Osteocyte (in vitro differentiated cells): ENCODE data around the gene CNNM4. TPM values are rescaled to one million over a fixed set of nuclear protein-coding genes. Genes with fewer than 3 reads are reported as not detected.
A peak's percentile ranks its signal among the peaks of the same experiment; 100 is the strongest.

Experiments used
- DNase-seq: peaks from one replicate; pipeline ENCODE4 v3.0.0; 2021; ENCODE audit warnings: mixed read lengths; ENCODE audit not compliant: unreplicated experiment; ENCODE audit errors: extremely low spot score
- H3K27ac Mint-ChIP-seq: one replicate; pipeline ENCODE4 v1.8.0; 2021; ENCODE audit warnings: mild to moderate bottlenecking, mixed read lengths; ENCODE audit not compliant: unreplicated experiment
- H3K27me3 Mint-ChIP-seq: one replicate; pipeline ENCODE4 v1.8.0; 2021; ENCODE audit warnings: mixed read lengths; ENCODE audit not compliant: unreplicated experiment
- H3K36me3 Mint-ChIP-seq: one replicate; pipeline ENCODE4 v1.8.0; 2021; ENCODE audit warnings: mixed read lengths; ENCODE audit not compliant: unreplicated experiment
- H3K4me1 Mint-ChIP-seq: one replicate; pipeline ENCODE4 v1.8.0; 2021; ENCODE audit warnings: mixed read lengths; ENCODE audit not compliant: unreplicated experiment
- H3K4me3 Mint-ChIP-seq: one replicate; pipeline ENCODE4 v1.8.0; 2021; ENCODE audit warnings: mild to moderate bottlenecking, moderate library complexity, mixed read lengths; ENCODE audit not compliant: unreplicated experiment
- H3K9me3 Mint-ChIP-seq: one replicate; pipeline ENCODE4 v1.8.0; 2021; ENCODE audit warnings: mixed read lengths; ENCODE audit not compliant: unreplicated experiment
- long read RNA-seq: library from polyadenylated mRNA; unstranded; transcript quantifications from one replicate; pipeline ENCODE4 v2.0.0, GENCODE V29; 2021
- total RNA-seq: library from RNA; stranded (reverse); gene quantifications from 2 replicates; pipeline ENCODE4 v1.2.1, GENCODE V29; 2021
- TF ChIP-seq, protein P1 (sequence below): fragments of 200-600 bp; sonication (generic); IDR thresholded peaks from 2 replicates; pipeline ENCODE4 v1.5.0; 2021; ENCODE audit warnings: antibody characterized with exemption, mild to moderate bottlenecking, moderate library complexity

Gene CNNM4
- total RNA-seq = 7.6 and 8.0 TPM in 2 replicates
- long read RNA-seq, partial matches to known transcripts = 1 of 3 reads
- long read RNA-seq, other reads (novel, unspliced or antisense) = 2 of 3 reads

DNA sequence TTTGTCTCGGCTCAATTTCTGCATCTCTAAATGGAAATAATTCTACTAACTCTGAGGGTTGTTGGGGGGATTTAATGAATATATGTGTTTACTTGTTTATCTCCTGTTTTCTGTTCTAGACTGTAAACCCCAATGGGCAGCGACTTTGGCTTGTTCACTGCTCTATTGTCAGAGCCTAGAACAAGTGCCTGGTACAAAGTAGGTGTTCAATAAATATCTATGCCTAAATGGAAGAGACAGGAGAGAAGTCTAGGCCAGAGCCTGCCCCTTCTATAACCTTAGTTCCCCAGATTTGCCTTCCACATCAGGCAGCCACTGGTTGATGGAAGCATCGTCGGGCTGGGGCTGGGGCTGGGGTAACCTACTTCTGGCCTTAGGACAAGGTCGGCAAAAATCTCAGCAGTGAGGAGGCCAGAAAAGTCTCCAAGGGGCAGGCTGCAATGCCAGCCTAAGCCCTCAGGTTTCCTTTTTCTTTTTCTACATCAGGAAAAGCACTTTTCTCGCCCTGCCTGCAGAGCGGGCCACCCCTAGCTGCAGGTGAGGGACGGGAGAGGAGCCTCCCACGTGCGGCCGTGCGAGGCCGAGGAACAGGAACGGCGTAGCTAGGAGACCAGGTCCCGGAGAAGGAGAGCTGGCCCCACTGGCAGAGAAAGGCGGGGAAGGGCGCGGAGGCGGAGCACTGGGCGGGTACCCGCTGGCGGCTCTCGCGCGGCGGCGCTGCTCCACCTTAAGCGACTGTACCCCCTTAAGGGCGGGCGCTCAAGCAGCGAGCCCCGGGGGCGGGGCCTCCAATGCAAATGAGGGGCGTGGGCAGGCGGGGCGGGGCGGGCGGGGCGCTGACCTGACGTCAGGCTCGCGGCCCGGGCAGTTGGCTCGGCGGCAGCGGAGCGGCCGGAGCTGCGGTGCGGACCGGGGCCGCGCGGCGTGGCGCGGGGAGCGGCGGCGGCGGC, at the start of gene CNNM4:
TSS of gene CNNM4 (plus strand) at position 867 of the 950 bp plus-strand sequence. CDS start 98 bp downstream, outside the sequence.
- H3K36me3 Mint-ChIP-seq = no peaks in the 10 kb centered on the region
- TF ChIP-seq, protein P1, sequence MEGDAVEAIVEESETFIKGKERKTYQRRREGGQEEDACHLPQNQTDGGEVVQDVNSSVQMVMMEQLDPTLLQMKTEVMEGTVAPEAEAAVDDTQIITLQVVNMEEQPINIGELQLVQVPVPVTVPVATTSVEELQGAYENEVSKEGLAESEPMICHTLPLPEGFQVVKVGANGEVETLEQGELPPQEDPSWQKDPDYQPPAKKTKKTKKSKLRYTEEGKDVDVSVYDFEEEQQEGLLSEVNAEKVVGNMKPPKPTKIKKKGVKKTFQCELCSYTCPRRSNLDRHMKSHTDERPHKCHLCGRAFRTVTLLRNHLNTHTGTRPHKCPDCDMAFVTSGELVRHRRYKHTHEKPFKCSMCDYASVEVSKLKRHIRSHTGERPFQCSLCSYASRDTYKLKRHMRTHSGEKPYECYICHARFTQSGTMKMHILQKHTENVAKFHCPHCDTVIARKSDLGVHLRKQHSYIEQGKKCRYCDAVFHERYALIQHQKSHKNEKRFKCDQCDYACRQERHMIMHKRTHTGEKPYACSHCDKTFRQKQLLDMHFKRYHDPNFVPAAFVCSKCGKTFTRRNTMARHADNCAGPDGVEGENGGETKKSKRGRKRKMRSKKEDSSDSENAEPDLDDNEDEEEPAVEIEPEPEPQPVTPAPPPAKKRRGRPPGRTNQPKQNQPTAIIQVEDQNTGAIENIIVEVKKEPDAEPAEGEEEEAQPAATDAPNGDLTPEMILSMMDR = no peak

DNA sequence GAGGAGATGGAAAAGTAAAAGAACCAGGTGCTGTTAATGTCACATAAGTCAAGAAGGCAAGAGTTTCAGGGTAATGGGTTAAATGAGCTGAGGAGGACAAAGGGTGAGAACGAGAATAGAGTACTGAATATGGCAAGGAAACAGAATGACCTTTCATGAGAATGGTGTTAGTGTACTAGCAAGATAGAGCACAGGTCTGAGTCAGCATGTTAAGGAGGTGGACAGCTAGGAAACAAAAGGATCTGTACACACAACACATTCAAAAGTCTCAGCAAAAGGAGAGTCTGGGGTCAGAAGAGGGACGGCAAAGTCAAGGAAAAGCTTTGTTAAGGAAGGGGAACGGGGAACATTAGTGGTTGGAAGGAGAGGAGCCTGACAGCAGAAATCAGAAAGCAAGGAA, 49.7 kb upstream of the CNNM4 start:
- H3K36me3 Mint-ChIP-seq = peaks cover 56% of the 10 kb centered on the region
- DNase-seq = no peak
- no peak overlapping the region for H3K4me3 Mint-ChIP-seq
- no peaks in the 10 kb centered on the region for H3K27me3 Mint-ChIP-seq
- H3K27ac Mint-ChIP-seq = no peak overlapping the region
- H3K4me1 Mint-ChIP-seq = no peaks in the 10 kb centered on the region
- H3K9me3 Mint-ChIP-seq = peaks cover 5% of the 10 kb centered on the region
- TF ChIP-seq, protein P1 = no peak

More for the DNA sequence above, at the start of gene CNNM4:
- H3K27me3 Mint-ChIP-seq = no peaks in the 10 kb centered on the region
- DNase-seq = peak; percentile 96
- peak within 1 kb of the TSS; percentile 60 for H3K27ac Mint-ChIP-seq
- H3K9me3 Mint-ChIP-seq = no peaks in the 10 kb centered on the region
- peak within 1 kb of the TSS; percentile 81 for H3K4me3 Mint-ChIP-seq
- peaks cover 44% of the 10 kb centered on the region for H3K4me1 Mint-ChIP-seq

DNA sequence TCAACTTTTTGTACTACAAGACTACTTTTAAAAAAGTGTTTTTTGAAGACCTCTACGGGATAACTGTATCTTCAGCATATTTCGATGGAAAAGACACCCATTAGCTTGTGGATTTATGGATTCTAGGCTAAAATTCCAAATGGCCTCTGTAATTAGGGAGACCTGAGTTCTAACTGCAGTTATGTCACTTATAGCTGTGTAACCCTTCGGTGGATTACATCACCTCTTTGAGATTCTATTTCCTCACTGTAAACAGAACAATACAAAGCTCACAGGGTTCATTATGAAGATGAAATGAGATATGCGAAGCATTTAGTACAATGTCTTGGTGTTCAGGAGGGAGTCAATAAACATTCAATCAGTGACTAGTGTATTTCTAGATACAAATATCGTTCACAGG, 45.0 kb upstream of the CNNM4 start:
- Mint-ChIP-seq H3K27ac (no peak overlapping the region), H3K27me3 (no peaks in the 10 kb centered on the region), H3K4me3 (no peak overlapping the region), H3K36me3 (peaks cover 37% of the 10 kb centered on the region), H3K9me3 (no peaks in the 10 kb centered on the region), H3K4me1 (no peaks in the 10 kb centered on the region)
- TF ChIP-seq, protein P1 = no peak
- no peak for DNase-seq

DNA sequence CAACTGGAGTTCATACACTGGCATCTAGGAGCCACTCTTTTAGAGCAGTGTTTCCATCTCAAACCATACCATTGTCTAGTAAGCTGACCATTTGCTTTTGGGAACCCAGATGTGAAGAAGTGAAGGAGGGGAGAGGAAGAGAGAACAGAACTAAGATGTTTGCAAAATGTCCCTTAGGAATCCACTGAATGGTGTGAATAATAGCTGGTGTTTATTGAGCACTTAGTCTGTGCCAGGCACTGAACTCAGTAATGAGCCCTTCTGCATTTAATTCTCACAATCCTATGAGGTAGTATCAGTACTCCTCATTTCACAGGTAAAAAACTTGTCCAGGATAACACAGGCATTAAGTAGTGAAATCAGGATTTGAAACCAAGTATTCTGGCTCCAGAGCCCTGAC, 44.3 kb upstream of the CNNM4 start:
- DNase-seq = no peak
- Mint-ChIP-seq H3K36me3 (peaks cover 30% of the 10 kb centered on the region), H3K4me3 (no peak overlapping the region), H3K27me3 (no peaks in the 10 kb centered on the region), H3K9me3 (no peaks in the 10 kb centered on the region), H3K27ac (no peak overlapping the region), H3K4me1 (no peaks in the 10 kb centered on the region)
- TF ChIP-seq, protein P1 = no peak

DNA sequence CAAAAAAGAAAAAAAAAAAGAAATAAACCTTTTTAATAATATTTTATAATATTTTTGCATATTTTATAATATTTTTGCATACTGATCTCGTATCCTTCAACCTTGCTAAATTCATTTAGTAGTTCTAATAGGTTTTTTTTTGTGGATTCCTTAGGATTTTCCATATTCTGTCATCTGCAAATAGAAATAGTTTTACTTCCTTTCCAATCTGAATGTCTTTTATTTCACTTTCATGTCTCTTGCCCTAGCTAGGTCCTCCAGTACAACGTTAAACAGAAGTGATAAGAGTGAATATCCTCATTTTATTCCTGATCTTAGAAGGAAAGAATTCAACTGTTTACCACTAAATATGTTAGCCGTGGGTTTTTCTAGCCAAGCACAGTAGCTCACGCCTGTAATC, 34.6 kb upstream of the CNNM4 start:
- Mint-ChIP-seq H3K4me3 (no peak overlapping the region), H3K27me3 (no peaks in the 10 kb centered on the region), H3K36me3 (peaks cover 33% of the 10 kb centered on the region), H3K9me3 (no peaks in the 10 kb centered on the region), H3K4me1 (peaks cover 6% of the 10 kb centered on the region), H3K27ac (no peak overlapping the region)
- no peak for DNase-seq
- TF ChIP-seq, protein P1 = no peak
